GM10266 (cell line): Measurements from ENCODE around the gene GOLM1.

Source experiments
- DNase-seq: peaks from one replicate; pipeline ENCODE4 v3.0.0; 2012; ENCODE audit errors: extremely low spot score
- CTCF ChIP-seq: IDR thresholded peaks from 2 replicates; pipeline ENCODE4 v1.5.1; 2012; ENCODE audit warnings: mild to moderate bottlenecking, low read depth; ENCODE audit not compliant: control insufficient read depth, insufficient read depth; ENCODE audit errors: missing control alignments

GOLM1 gene

GRCh38 chr9:86126998-86127972, 27.9 kb upstream of the GOLM1 start:
- TF ChIP-seq CTCF: no peak
- DNase-seq: no peak

GRCh38 chr9:86122311-86122710, 23.0 kb upstream of the GOLM1 start:
- TF ChIP-seq CTCF: no peak
- DNase-seq: no peak

GRCh38 chr9:86119457-86119856, 20.1 kb upstream of the GOLM1 start:
- DNase-seq: no peak
- TF ChIP-seq CTCF: no peak

GRCh38 chr9:86116425-86116824, 17.1 kb upstream of the GOLM1 start:
- no peak for DNase-seq
- no peak for TF ChIP-seq CTCF

GRCh38 chr9:86115886-86116285, 16.5 kb upstream of the GOLM1 start:
- no peak for TF ChIP-seq CTCF
- DNase-seq: no peak

GRCh38 chr9:86112057-86112456, 12.7 kb upstream of the GOLM1 start:
- no peak for DNase-seq
- TF ChIP-seq CTCF: no peak

- no peak for DNase-seq
- no peak for TF ChIP-seq CTCF
Observed at GRCh38 chr9:86102626-86103025, 3.3 kb upstream of the GOLM1 start.
